ENCODE results near the gene GNB1L. TPM values are rescaled to one million over a fixed set of nuclear protein-coding genes. Genes with fewer than 3 reads are reported as not detected.
A peak's percentile ranks its signal among the peaks of the same experiment; 100 is the strongest.

Gene GNB1L
- total RNA-seq, 1 experiment from 2014 or later: 18.0 TPM

DNA sequence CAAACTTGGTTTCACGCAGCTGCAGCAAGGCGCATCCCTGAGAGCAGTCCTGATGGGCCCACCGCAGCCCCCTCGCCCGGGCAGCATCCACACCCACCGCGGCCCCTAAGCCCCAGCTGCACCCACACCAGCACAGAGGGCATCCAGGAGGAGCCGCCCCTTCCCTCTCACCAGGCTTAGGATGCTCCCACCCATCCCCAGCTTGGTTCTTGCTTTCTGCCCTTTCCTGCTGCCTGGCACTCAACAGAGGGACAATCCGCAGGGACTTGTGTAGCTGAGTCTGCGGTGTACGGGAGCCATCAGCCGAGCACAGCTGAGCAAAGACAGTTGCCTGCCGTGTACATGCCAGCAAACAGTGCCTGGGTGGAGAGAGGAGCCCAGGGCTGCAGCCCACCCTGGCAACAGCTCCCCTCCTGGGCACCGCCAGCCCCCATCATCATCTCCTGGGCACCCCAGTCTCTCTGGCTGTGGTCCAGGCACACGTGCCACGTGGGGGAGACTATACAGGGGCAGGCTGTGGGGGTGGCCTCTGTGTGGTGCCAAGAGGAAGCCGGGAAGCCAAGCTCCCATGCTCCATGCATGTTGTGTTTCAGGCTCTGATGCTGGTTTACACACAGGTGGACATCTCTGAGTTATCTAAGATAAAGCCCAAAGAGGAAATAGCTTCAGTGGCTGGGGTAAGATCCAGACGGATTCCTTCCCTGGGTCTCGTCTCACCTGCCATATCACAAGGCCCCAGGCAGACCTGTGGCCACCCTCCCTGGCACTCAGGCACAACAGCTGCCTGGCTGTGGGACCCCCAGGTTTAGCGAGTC lies 36.0 kb upstream of the GNB1L start:
- CTCF ChIA-PET: interaction anchor here (0.7 to 4.3 kb wide), 7 partner anchors 12 to 211 kb away, joined by 3 to 25 read pairs (median 5); no protein-coding TSS in a partner anchor
- no peak for TF ChIP-seq ZNF671 (CRISPR knock-in tag; IDR thresholded peaks at IDR 0.05)
- Mint-ChIP-seq H3K27ac (no peak overlapping the region; the same call in 1 of the 2 replicates), H3K4me1 (peaks cover 29% of the 10 kb centered on the region), H3K4me3 (no peak overlapping the region), H3K27me3 (ENCODE audit: low read depth) (no peaks in the 10 kb centered on the region; the same call in 1 of the 2 replicates), H3K36me3 (no peaks in the 10 kb centered on the region), H3K9me3 (no peaks in the 10 kb centered on the region)
- POLR2A ChIA-PET: interaction anchor here (2.0 kb wide), 1 partner anchor 10 kb away, joined by 8 read pairs; no protein-coding TSS in a partner anchor
- no peak for ATAC-seq
- no peak for DNase-seq (ENCODE audit: low spot score)

DNA sequence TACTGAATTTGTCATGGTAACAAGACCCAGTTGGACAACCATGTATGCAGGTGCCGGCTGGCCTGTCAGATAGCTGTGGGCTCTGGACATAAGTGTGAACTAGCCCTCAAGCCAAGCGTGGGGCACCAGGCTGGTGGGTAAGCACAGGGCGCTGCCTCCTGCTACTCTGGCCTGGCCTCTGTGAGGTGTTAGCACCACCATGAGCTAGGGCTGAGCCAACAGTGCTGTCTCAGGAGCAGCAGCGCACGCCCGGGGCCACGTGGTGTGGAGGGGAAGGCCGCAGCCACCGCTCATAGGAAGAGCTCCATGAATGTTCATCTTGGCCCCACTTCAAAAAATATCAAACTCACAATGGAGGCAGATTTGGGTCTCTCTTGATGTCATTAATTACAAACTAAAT lies 35.3 kb upstream of the GNB1L start:
- Mint-ChIP-seq H3K9me3 (no peaks in the 10 kb centered on the region), H3K36me3 (no peaks in the 10 kb centered on the region), H3K4me1 (peaks cover 29% of the 10 kb centered on the region), H3K4me3 (no peak overlapping the region), H3K27ac (peak overlapping the region; percentile 68; the same call in 1 of the 2 replicates), H3K27me3 (ENCODE audit: low read depth) (no peaks in the 10 kb centered on the region; the same call in 1 of the 2 replicates)
- no peak for ATAC-seq
- POLR2A ChIA-PET: interaction anchor here (2.0 kb wide), 1 partner anchor 9 kb away, joined by 8 read pairs; no protein-coding TSS in a partner anchor
- no peak for TF ChIP-seq MAX (CRISPR knock-in tag; IDR thresholded peaks at IDR 0.05)
- TF ChIP-seq MYBL2 (CRISPR knock-in tag; IDR thresholded peaks at IDR 0.05): no peak
- TF ChIP-seq ZNF423 (CRISPR knock-in tag; IDR thresholded peaks at IDR 0.05): no peak
- no peak for TF ChIP-seq RORB (CRISPR knock-in tag; IDR thresholded peaks at IDR 0.05)
- TF ChIP-seq GRHL2 (CRISPR knock-in tag; IDR thresholded peaks at IDR 0.05; ENCODE audit: insufficient replicate concordance, severe bottlenecking): no peak
- TF ChIP-seq NFE2L1 (CRISPR knock-in tag; IDR thresholded peaks at IDR 0.05): no peak
- no peak for TF ChIP-seq CBFB (CRISPR knock-in tag; IDR thresholded peaks at IDR 0.05; ENCODE audit: low read depth)
- TF ChIP-seq ZNF263 (CRISPR knock-in tag; IDR thresholded peaks at IDR 0.05; ENCODE audit: low read depth): no peak
- TF ChIP-seq JAZF1 (CRISPR knock-in tag; IDR thresholded peaks at IDR 0.05): no peak
- CTCF ChIA-PET: interaction anchor here (1.0 to 4.3 kb wide), 7 partner anchors 11 to 160 kb away, joined by 3 to 25 read pairs (median 5); no protein-coding TSS in a partner anchor
- no peak for DNase-seq (ENCODE audit: low spot score)

- no peak overlapping the region for H3K4me3 Mint-ChIP-seq
- TF ChIP-seq CREB1 (CRISPR knock-in tag; IDR thresholded peaks at IDR 0.05) (no peak), ZMAT4 (CRISPR knock-in tag; IDR thresholded peaks at IDR 0.05) (no peak), NFYB (CRISPR knock-in tag; conservative IDR thresholded peaks at IDR 0.05; ENCODE audit: low read depth) (no peak), ARID4B (CRISPR knock-in tag; IDR thresholded peaks at IDR 0.05; ENCODE audit: borderline replicate concordance) (no peak), TEAD1 (CRISPR knock-in tag; IDR thresholded peaks at IDR 0.05) (no peak), MYBL2 (CRISPR knock-in tag; IDR thresholded peaks at IDR 0.05) (no peak), NR2C2 (CRISPR knock-in tag; IDR thresholded peaks at IDR 0.05) (no peak), OVOL2 (CRISPR knock-in tag; IDR thresholded peaks at IDR 0.05; ENCODE audit: borderline replicate concordance) (no peak), ATF2 (CRISPR knock-in tag; IDR thresholded peaks at IDR 0.05; ENCODE audit: borderline replicate concordance, low read depth) (no peak)
- TF ChIP-seq, protein P1, sequence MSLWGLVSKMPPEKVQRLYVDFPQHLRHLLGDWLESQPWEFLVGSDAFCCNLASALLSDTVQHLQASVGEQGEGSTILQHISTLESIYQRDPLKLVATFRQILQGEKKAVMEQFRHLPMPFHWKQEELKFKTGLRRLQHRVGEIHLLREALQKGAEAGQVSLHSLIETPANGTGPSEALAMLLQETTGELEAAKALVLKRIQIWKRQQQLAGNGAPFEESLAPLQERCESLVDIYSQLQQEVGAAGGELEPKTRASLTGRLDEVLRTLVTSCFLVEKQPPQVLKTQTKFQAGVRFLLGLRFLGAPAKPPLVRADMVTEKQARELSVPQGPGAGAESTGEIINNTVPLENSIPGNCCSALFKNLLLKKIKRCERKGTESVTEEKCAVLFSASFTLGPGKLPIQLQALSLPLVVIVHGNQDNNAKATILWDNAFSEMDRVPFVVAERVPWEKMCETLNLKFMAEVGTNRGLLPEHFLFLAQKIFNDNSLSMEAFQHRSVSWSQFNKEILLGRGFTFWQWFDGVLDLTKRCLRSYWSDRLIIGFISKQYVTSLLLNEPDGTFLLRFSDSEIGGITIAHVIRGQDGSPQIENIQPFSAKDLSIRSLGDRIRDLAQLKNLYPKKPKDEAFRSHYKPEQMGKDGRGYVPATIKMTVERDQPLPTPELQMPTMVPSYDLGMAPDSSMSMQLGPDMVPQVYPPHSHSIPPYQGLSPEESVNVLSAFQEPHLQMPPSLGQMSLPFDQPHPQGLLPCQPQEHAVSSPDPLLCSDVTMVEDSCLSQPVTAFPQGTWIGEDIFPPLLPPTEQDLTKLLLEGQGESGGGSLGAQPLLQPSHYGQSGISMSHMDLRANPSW (CRISPR knock-in tag; conservative IDR thresholded peaks at IDR 0.05; ENCODE audit: low read depth): no peak
Observed at GRCh38 chr22:19888131-19888746, 33.6 kb upstream of the GNB1L start.

More at GRCh38 chr22:19888131-19888746, 33.6 kb upstream of the GNB1L start:
- ATAC-seq: no peak
- DNase-seq (ENCODE audit: low spot score): no peak
- Mint-ChIP-seq H3K9me3 (no peaks in the 10 kb centered on the region), H3K36me3 (no peaks in the 10 kb centered on the region), H3K4me1 (peaks cover 29% of the 10 kb centered on the region), H3K27ac (0 out of 2 replicates have a peak overlapping the region, but pooled peaks have one; percentile 38), H3K27me3 (ENCODE audit: low read depth) (no peaks in the 10 kb centered on the region; the same call in 1 of the 2 replicates)
- POLR2A ChIA-PET: no interaction called here
- CTCF ChIA-PET: interaction anchor here (1.4 to 3.1 kb wide), 2 partner anchors 22 to 67 kb away, joined by 3 to 17 read pairs; no protein-coding TSS in a partner anchor

Data from WTC11 (cell line).